NCI-H1092 (cell line): ENCODE measurements around the gene ATP5IF1.

Experiments
- DNase-seq: peaks from one replicate; lab custom pipeline; 2025; lab: John Stamatoyannopoulos, UW

Gene ATP5IF1

GRCh38 chr1:28235755-28236655 is at the start of gene ATP5IF1:
Gene ATP5IF1 (plus strand): TSS chr1:28236124. CDS start chr1:28236184, 60 bp downstream.
- DNase-seq, result peak; percentile 99

DNA sequence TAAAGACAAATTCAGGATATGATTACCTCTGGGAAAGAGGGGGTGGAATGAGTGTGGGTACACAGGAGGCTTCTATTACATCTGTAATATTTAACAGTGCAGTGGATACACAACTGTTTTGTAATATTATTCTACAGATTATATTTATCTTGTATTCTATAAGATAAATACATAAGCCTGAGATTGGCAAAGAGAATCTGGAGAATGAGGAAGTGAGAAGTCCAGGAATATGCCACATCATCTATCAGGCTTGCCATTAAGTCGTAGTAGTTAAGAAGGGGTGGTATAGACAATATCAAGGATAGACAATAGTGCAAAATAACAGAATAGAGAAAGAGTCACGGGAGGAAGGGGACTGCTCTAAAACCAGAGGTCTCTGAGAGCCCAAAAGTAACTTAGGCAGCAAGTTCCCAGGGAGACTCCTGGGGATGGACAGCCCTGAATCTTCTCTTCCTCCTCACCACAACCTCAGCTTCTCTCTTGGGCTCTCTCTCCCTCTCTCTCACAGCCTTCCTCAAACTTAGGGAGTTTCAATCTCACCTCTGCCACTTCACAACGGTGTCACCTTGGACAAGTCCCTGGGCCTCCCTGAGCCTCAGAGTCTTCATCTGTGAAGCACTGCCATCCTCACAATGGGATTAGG is 45.5 kb upstream of the ATP5IF1 start:
- DNase-seq, result no peak

- DNase-seq, result no peak
Measured at GRCh38 chr1:28190996-28191645, 44.8 kb upstream of the ATP5IF1 start.

- no peak for DNase-seq
Measured at GRCh38 chr1:28193701-28194161, 42.2 kb upstream of the ATP5IF1 start.

GRCh38 chr1:28194326-28195035 is 41.4 kb upstream of the ATP5IF1 start:
- no peak for DNase-seq

GRCh38 chr1:28195780-28196179 is 40.1 kb upstream of the ATP5IF1 start:
- no peak for DNase-seq

DNA sequence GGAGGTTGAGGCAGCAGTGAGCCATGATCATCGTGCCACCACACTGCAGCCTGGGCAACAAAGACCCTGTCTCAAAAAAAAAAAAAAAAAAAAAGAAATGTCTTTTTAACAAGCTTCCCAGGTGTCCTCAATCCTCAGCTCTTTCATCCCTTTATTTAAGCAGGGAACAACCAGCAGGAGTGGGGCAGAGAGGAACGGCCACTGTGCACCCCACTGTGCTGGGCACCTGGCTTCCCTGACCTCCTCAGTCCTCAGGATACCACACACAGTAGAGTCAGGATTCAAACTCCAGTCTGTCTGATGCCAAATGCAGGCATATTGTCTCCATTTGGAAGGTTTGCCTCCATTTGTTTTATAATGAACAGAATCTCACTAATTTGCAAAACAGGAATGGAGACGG is 39.6 kb upstream of the ATP5IF1 start:
- no peak for DNase-seq

GRCh38 chr1:28197682-28198415 is 38.1 kb upstream of the ATP5IF1 start:
- no peak for DNase-seq

GRCh38 chr1:28199328-28200233 is 36.3 kb upstream of the ATP5IF1 start:
- no peak for DNase-seq

GRCh38 chr1:28200234-28200873 is 35.6 kb upstream of the ATP5IF1 start:
- no peak for DNase-seq

- DNase-seq, result no peak
Measured at GRCh38 chr1:28205243-28205642, 30.7 kb upstream of the ATP5IF1 start.

GRCh38 chr1:28208818-28209441 is 27.0 kb upstream of the ATP5IF1 start:
- no peak for DNase-seq

- DNase-seq, result no peak
Measured at GRCh38 chr1:28209700-28210099, 26.2 kb upstream of the ATP5IF1 start.

- no peak for DNase-seq
Measured at GRCh38 chr1:28213315-28213714, 22.6 kb upstream of the ATP5IF1 start.

GRCh38 chr1:28229089-28229488 is 6.8 kb upstream of the ATP5IF1 start:
- DNase-seq, result no peak

DNA sequence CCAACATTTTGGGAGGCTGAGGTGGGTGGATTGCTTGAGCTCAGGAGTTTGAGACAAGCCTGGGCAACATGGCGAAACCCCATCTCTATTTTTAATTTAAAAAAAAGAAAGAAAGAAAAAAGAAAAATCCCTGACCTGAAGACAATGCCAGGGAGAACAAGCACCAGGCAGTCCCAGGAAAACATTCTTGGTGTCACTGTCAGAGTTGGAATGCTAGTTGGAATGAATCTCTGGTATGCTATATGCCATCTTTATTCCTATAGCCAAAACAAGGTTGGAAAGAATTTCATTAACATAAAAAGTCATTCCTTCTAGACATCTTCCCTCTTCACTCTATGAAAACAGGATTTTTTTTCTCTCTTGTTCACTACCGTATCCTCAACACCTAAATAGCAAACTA is 5.9 kb upstream of the ATP5IF1 start:
- DNase-seq, result no peak

GRCh38 chr1:28232558-28233263 is 3.2 kb upstream of the ATP5IF1 start, which contains the start of gene DNAJC8:
Gene DNAJC8 (minus strand): TSS chr1:28233029. CDS start chr1:28232998, 31 bp downstream.
- DNase-seq, result peak; percentile 93

GRCh38 chr1:28233264-28233606 is 2.7 kb upstream of the ATP5IF1 start:
- DNase-seq, result no peak
